ENCODE data around the gene SMLR1.

The SMLR1 gene

DNA sequence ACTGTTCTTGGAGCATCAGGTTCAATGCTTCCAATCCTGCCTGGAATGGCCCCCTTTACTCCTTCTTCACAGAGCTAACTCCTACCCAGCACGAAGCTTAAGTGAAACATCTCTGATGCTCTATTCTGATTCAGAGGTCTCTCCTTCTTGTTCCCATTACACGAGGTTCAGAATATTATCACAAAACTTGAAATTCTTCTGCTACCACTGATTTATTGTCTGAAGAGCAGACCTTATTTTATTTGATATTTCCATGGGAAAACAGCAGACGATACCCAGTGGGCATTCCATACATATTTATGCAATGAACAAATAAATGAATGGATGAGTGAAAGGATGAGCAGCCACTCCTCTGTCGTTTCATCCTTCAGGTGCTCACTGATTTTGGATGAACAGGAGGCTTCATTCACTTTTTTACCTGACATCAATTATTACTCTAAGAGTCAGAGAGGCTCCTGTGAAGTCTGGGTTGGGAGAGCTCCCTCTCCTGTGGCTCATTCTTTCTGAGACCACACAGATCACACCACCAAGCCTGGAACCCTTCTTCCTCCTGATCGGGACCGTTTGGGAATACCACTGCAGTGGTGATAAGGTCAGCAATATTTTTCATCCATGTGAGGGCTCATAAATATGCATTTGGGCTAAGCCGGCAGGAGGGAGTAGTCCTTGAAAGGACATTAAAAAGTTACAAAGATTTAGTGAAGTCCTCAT is 25.8 kb downstream of the SMLR1 start:
- TF ChIP-seq, protein P1, sequence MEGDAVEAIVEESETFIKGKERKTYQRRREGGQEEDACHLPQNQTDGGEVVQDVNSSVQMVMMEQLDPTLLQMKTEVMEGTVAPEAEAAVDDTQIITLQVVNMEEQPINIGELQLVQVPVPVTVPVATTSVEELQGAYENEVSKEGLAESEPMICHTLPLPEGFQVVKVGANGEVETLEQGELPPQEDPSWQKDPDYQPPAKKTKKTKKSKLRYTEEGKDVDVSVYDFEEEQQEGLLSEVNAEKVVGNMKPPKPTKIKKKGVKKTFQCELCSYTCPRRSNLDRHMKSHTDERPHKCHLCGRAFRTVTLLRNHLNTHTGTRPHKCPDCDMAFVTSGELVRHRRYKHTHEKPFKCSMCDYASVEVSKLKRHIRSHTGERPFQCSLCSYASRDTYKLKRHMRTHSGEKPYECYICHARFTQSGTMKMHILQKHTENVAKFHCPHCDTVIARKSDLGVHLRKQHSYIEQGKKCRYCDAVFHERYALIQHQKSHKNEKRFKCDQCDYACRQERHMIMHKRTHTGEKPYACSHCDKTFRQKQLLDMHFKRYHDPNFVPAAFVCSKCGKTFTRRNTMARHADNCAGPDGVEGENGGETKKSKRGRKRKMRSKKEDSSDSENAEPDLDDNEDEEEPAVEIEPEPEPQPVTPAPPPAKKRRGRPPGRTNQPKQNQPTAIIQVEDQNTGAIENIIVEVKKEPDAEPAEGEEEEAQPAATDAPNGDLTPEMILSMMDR (IDR thresholded peaks at IDR 0.05; ENCODE audit: insufficient read depth, missing control alignments) = no peak
- DNase-seq (ENCODE audit: insufficient read length, low spot score) (no peak), FAIRE-seq (no peak)

GRCh38 chr6:130853555-130854183 is 26.5 kb downstream of the SMLR1 start:
- TF ChIP-seq, protein P1 (IDR thresholded peaks at IDR 0.05; ENCODE audit: insufficient read depth, missing control alignments) = no peak
- no peak for DNase-seq (ENCODE audit: insufficient read length, low spot score)
- no peak for FAIRE-seq

GRCh38 chr6:130858054-130858453 is 30.8 kb downstream of the SMLR1 start:
- TF ChIP-seq, protein P1 (IDR thresholded peaks at IDR 0.05; ENCODE audit: insufficient read depth, missing control alignments) = no peak
- DNase-seq (ENCODE audit: insufficient read length, low spot score) (no peak), FAIRE-seq (no peak)

DNA sequence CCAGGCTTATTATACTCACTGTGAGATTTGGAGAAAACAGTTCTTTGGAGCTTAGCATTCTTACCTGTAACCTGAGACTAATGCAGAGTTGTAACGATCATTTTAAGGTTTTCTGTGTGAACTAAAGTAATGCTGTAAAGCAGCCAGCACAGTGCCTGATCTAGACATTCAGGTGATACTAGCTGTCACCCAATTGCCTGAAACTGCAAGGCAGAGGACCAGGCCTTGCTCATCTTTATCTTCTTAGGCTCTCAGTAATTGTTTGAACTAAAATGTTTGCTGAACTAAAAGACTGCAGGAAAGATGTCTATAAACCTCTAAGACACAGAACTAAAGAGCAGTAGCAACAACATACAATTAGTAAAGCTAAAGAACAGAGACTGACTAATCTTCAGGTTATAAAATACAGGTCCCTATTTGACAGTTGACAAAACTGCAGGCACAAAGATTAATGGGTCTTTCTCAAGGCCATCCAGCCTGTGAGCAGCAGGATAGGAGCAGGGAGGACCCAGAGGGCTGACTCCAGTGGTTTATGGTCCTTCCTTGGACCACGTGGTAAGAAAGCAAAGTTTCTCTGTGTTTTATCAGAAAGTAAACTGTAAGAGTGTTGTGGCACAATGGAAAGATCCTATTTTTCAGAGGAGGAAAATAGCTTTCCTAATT is 31.4 kb downstream of the SMLR1 start:
- FAIRE-seq (no peak), DNase-seq (ENCODE audit: insufficient read length, low spot score) (no peak)
- TF ChIP-seq, protein P1 (IDR thresholded peaks at IDR 0.05; ENCODE audit: insufficient read depth, missing control alignments) = no peak

DNA sequence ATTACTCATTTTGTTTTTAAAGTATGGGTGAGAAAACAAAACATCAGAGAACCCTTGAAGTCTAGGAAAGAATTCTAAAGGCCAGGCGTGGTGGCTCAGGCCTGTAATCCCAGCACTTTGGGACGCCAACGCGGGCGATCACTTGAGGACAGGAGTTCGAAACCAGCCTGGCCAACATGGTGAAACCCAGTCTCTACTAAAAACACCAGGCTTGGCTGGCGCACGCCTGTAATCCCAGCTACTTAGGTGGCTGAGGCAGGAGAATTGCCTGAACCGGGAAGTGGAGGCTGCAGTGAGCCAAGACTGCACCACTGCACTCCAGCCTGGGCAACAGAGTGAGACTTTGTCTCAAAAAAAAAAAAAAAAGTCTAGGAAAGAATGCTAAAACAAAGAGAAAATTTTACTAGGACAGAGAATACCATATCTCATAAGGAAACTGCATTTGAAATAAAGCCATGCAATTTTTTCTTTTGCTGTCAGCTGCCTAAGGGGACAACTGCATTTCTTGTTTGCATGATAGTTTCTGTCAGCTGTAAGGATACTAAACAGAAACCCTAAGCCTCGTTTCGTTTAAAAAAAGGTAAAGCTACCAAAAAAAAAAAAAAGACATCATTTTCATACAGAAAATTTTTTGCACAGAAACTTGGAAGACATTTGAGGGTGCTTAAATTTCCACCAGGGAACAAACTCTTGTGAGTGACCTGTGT is 32.1 kb downstream of the SMLR1 start:
- FAIRE-seq (no peak), DNase-seq (ENCODE audit: insufficient read length, low spot score) (no peak)

GRCh38 chr6:130862370-130862769 is 35.2 kb downstream of the SMLR1 start:
- no peak for FAIRE-seq

More for the DNA sequence above, 32.1 kb downstream of the SMLR1 start:
- TF ChIP-seq, protein P1 (IDR thresholded peaks at IDR 0.05; ENCODE audit: insufficient read depth, missing control alignments) = no peak

More at GRCh38 chr6:130862370-130862769, 35.2 kb downstream of the SMLR1 start:
- TF ChIP-seq, protein P1 (IDR thresholded peaks at IDR 0.05; ENCODE audit: insufficient read depth, missing control alignments) = no peak
- DNase-seq (ENCODE audit: insufficient read length, low spot score) = no peak

Measured in D721Med (cell line).